ENCODE data around the gene HDDC3.

- TF ChIP-seq CTCF (conservative IDR thresholded peaks at IDR 0.05; ENCODE audit: low read length) (no peak), EZH2phosphoT487 (IDR thresholded peaks at IDR 0.05; ENCODE audit: borderline replicate concordance, low read depth, low read length) (no peak)
Observed at GRCh38 chr15:90946538-90946937, 14.2 kb upstream of the HDDC3 start.
